Adrenal gland (tissue), 5 donors: ENCODE results near the gene ATP6V1C2.

ENCODE experiments used
- POLR2A ChIP-seq, 2 donors: fragments of 450-650 bp; IDR thresholded peaks; one replicate each; pipeline ENCODE4 v1.6.1; 2017; ENCODE audit warnings: antibody characterized with exemption in 2 of 2, mild to moderate bottlenecking in 2 of 2, moderate library complexity in 1 of 2
- TF ChIP-seq, protein P1 (sequence below), 6 experiments: fragments of 450-650 bp in 4 of 6; fragments of 200-600 bp in 2 of 6; sonication (generic) in 1 of 6; IDR thresholded peaks; 1 replicate in 5 of 6; 2 replicates in 1 of 6; pipeline versions ENCODE4 v1.5.1 to v1.8.0; 2016 to 2021; ENCODE audit warnings: antibody characterized with exemption in 6 of 6, mild to moderate bottlenecking in 2 of 6, moderate library complexity in 1 of 6
- donor health status: DM: no; HTN: no; CAD: no.

DNA sequence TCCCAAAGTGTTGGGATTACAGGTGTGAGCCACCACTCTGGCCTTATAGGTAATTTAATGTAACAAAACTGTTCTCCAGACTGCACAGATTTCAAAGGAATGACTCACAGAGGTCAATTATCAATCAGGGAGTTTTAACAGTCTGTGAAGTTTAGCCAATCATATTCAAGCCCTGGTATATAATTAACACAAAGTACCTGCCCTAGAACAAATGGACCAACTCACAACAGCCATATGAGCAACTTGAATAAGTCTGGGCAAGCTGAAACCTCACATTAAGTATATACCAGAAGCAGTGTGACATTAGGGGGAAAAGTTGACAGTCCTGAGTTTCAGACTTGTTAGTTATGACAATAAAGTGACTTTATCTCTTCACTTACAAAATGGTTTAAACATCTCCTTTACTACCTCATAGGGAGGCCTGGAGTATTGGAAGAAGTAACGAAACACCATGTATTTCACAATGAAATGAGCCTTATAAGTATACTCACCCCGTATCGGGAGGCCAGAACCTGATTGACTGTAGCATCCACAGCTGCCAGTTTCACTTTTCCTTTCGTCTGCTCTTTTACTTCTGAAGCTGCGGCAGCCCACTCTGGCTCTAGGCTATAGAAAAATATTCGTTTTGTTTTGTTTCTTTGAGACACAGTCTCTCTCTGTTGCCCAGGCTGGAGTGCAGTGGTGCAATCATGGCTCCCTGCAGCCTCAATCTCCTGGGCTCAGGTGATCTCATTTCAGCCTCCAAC is 69.0 kb downstream of the ATP6V1C2 start:
- TF ChIP-seq, protein P1, sequence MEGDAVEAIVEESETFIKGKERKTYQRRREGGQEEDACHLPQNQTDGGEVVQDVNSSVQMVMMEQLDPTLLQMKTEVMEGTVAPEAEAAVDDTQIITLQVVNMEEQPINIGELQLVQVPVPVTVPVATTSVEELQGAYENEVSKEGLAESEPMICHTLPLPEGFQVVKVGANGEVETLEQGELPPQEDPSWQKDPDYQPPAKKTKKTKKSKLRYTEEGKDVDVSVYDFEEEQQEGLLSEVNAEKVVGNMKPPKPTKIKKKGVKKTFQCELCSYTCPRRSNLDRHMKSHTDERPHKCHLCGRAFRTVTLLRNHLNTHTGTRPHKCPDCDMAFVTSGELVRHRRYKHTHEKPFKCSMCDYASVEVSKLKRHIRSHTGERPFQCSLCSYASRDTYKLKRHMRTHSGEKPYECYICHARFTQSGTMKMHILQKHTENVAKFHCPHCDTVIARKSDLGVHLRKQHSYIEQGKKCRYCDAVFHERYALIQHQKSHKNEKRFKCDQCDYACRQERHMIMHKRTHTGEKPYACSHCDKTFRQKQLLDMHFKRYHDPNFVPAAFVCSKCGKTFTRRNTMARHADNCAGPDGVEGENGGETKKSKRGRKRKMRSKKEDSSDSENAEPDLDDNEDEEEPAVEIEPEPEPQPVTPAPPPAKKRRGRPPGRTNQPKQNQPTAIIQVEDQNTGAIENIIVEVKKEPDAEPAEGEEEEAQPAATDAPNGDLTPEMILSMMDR (IDR thresholded peaks at IDR 0.05): no peak
- no peak for TF ChIP-seq POLR2A (IDR thresholded peaks at IDR 0.05)
